ENCODE results near the gene SDF4.
A peak's percentile ranks its signal among the peaks of the same experiment; 100 is the strongest.

SDF4 gene

DNA sequence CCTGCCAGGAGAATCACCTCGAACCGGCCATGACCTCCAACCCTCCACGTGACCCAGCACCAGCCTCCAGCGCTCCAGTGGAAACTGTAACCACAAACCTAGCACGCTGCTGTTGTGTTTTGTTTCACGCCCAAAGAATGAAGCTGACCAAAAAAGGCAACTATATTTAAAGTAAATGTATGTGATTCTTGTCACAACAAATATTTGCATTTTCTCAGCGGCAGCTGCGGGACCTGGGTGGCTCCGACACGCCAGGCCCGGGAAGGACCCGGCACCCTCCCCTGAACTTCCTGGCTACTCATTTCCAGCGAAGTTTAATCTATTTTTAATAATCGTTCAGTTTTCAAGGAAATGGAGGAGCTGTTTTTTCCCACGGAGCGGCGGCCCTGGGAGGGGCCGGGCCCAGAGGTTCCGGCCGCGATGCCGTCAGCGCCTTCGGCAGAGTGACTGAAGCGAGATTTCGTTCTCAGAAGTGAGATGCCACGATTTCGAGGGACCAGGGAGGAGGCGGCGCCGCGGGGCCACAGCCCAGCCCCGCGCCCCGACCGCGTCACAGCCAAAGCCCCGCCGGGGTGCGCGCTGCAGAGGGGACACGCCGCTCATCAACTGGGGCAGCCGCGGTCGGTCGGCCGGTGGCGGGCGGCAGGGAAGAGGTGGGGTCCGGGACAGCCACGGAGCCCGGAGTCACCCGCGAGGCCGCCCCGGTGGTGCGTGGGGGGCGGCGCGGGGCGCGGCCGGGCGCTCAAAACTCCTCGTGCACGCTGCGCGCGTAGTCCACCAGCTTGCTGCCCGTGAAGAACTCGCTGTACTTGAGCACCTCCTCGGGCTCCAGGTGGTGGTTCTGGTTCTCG lies 14.8 kb downstream of the SDF4 start:
- H3K79me2 ChIP-seq (ENCODE audit: insufficient read depth, low read depth) = no peaks in the 10 kb centered on the region
- H3K27ac ChIP-seq = no peak overlapping the region
- no peaks in the 10 kb centered on the region for H3K36me3 ChIP-seq (ENCODE audit: insufficient read depth)
- no peak overlapping the region for H3K9ac ChIP-seq
- H3K4me1 ChIP-seq (ENCODE audit: low read depth, poor library complexity, severe bottlenecking) = peaks cover 12% of the 10 kb centered on the region
- H4K20me1 ChIP-seq (ENCODE audit: insufficient read depth) = no peaks in the 10 kb centered on the region
- no peak overlapping the region for H2AFZ ChIP-seq (ENCODE audit: low read depth)
- H3K4me2 ChIP-seq = no peak overlapping the region
- no peaks in the 10 kb centered on the region for H3K27me3 ChIP-seq (ENCODE audit: insufficient read depth, low read depth)
- TF ChIP-seq, protein P1, sequence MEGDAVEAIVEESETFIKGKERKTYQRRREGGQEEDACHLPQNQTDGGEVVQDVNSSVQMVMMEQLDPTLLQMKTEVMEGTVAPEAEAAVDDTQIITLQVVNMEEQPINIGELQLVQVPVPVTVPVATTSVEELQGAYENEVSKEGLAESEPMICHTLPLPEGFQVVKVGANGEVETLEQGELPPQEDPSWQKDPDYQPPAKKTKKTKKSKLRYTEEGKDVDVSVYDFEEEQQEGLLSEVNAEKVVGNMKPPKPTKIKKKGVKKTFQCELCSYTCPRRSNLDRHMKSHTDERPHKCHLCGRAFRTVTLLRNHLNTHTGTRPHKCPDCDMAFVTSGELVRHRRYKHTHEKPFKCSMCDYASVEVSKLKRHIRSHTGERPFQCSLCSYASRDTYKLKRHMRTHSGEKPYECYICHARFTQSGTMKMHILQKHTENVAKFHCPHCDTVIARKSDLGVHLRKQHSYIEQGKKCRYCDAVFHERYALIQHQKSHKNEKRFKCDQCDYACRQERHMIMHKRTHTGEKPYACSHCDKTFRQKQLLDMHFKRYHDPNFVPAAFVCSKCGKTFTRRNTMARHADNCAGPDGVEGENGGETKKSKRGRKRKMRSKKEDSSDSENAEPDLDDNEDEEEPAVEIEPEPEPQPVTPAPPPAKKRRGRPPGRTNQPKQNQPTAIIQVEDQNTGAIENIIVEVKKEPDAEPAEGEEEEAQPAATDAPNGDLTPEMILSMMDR (conservative IDR thresholded peaks at IDR 0.05; ENCODE audit: low read depth, low read length) = no peak
- H3K4me3 ChIP-seq (IDR thresholded peaks at IDR 0.05; ENCODE audit: insufficient read depth, low read depth, low read length) = no peak overlapping the region

DNA sequence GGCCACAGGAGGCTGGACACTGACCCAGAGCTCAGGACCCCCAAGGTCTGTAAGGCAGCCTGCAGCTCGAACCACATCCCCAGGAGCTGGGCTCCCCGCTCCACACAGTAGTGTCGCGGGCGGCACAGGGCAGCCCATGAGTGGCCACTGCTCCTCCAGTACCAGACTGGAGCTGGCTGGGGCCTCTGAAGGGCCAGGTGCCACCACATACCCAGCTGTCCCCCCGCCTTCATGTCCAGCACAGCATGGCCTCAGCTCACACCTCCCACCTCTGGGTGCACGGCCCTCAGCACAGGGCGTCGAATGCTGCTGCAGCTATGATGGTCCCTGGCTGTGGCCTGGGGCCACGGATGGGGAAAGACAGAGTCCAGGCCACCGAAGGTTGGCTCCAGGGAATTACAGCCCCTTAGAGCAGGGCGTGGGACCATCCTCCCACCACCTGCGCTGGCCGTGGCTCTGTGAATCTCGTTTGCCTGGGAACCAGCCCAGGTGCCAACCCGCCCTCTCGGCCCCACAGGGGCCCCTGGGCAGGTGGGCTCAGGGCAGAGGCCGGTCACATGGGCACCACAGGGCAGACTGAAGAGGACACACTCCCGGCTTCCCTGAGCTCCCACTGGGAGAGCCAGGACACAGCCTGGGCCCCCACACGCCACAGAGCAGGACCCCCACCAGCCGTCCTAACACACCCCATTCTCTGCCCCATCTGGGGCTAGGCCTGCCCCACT lies 15.8 kb downstream of the SDF4 start:
- Histone ChIP-seq H2AFZ (ENCODE audit: low read depth) (no peak overlapping the region), H3K4me1 (ENCODE audit: low read depth, poor library complexity, severe bottlenecking) (peaks cover 12% of the 10 kb centered on the region), H3K27ac (no peak overlapping the region), H3K9ac (no peak overlapping the region), H4K20me1 (ENCODE audit: insufficient read depth) (no peaks in the 10 kb centered on the region), H3K27me3 (ENCODE audit: insufficient read depth, low read depth) (no peaks in the 10 kb centered on the region), H3K36me3 (ENCODE audit: insufficient read depth) (no peaks in the 10 kb centered on the region), H3K4me2 (no peak overlapping the region), H3K79me2 (ENCODE audit: insufficient read depth, low read depth) (no peaks in the 10 kb centered on the region), H3K4me3 (IDR thresholded peaks at IDR 0.05; ENCODE audit: insufficient read depth, low read depth, low read length) (no peak overlapping the region)
- TF ChIP-seq, protein P1 (conservative IDR thresholded peaks at IDR 0.05; ENCODE audit: low read depth, low read length) = no peak

DNA sequence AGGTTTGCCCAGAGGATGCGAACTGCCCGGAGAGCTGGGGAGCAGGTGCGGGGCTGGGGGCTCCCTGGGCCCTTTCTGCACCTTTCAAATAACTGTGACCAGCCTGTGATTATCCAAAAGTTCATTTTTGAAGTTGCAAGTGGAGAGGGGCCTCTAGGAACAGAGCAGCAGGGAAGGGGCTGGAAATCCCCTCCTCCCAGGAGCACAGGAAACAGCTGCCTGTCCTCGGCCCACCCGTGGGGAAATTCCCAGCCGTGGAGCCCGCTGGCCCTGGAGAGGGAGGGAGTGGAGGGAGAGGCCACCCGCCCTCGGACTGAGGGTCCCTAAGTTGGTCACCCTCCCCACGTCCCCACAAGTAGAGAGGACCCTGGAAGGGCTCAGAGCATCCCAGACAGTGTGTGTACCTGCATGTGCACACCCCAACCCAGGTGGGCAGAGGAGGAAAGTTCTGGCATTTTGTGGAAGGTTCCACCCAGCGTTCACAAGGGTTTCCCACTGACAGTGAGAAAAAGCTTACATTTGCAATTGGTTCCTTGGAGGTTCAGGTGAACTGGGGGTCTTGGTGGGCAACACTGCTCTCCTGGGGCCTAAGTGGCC lies 16.6 kb downstream of the SDF4 start:
- Histone ChIP-seq H3K4me2 (peak overlapping the region; percentile 48), H3K36me3 (ENCODE audit: insufficient read depth) (no peaks in the 10 kb centered on the region), H3K27ac (no peak overlapping the region), H2AFZ (ENCODE audit: low read depth) (no peak overlapping the region), H4K20me1 (ENCODE audit: insufficient read depth) (no peaks in the 10 kb centered on the region), H3K4me3 (IDR thresholded peaks at IDR 0.05; ENCODE audit: insufficient read depth, low read depth, low read length) (no peak overlapping the region), H3K79me2 (ENCODE audit: insufficient read depth, low read depth) (no peaks in the 10 kb centered on the region), H3K27me3 (ENCODE audit: insufficient read depth, low read depth) (peaks cover 3% of the 10 kb centered on the region; the same call in 1 of the 2 replicates), H3K9ac (no peak overlapping the region), H3K4me1 (ENCODE audit: low read depth, poor library complexity, severe bottlenecking) (peaks cover 12% of the 10 kb centered on the region)
- TF ChIP-seq, protein P1 (conservative IDR thresholded peaks at IDR 0.05; ENCODE audit: low read depth, low read length) = no peak

DNA sequence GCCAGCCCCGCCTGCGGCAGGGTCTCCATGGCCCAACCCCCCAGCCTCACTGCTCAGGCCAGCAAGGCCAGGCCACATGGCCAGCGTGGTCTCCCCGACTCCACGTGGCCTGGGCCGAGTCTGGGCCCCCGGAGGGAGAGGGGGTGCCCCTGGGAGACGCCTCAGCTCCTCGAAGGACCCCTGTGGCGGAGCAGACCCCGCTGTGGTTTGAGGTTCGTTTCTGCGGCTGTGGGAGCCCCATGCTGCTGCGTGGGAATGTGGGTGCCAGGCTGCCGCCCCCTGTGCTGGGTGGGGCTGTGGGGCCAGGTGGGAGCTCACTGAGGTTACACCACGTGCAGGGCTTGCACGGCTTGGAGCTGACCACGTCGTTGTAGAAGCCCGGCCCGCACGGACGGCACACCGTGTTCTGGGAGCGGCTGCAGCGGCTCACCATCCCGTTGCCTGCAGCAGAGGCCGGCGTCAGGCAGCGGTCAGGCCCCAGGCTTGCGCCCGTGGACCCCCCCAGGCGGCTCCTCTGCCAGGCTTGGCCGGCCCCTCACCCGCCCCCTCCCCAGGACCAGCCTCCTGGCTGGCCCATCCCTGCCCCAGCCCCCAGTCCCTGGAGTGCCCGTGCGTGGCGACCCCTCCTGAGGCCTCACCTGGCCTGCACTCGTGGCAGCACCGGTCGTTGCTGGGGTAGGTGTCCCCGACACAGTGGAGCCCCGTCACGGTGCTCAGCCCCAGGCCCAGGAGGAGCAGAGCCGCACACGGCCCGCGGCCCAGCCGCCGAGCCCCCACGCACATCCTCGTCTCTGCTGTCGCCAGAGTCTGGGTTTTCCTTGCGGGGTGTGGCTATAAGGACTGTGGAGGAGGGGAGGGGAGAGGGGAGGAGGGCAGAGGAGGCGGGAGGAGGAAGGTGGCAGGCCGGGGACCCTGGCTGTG lies 18.2 kb downstream of the SDF4 start, which contains the start of gene TNFRSF4:
Gene TNFRSF4, minus strand, starts transcription at position 809 of the 921 bp plus-strand sequence. Its CDS starts 26 bp downstream, at position 783.
- H3K4me1 ChIP-seq (ENCODE audit: low read depth, poor library complexity, severe bottlenecking) = peaks cover 19% of the 10 kb centered on the region

More for the DNA sequence above, 18.2 kb downstream of the SDF4 start, which contains the start of gene TNFRSF4:
- H3K27ac ChIP-seq = no peak within 1 kb of the TSS
- no peak within 1 kb of the TSS for H2AFZ ChIP-seq (ENCODE audit: low read depth)
- no peaks in the 10 kb centered on the region for H3K79me2 ChIP-seq (ENCODE audit: insufficient read depth, low read depth)
- H3K4me3 ChIP-seq (IDR thresholded peaks at IDR 0.05; ENCODE audit: insufficient read depth, low read depth, low read length) = no peak within 1 kb of the TSS
- peak within 1 kb of the TSS; percentile 48 for H3K4me2 ChIP-seq
- no peak within 1 kb of the TSS for H3K9ac ChIP-seq
- TF ChIP-seq, protein P1 (conservative IDR thresholded peaks at IDR 0.05; ENCODE audit: low read depth, low read length) = no peak
- H3K36me3 ChIP-seq (ENCODE audit: insufficient read depth) = no peaks in the 10 kb centered on the region
- peaks cover 18% of the 10 kb centered on the region; the same call in 1 of the 2 replicates for H3K27me3 ChIP-seq (ENCODE audit: insufficient read depth, low read depth)
- H4K20me1 ChIP-seq (ENCODE audit: insufficient read depth) = no peaks in the 10 kb centered on the region
